Dermis blood vessel endothelial cell (primary cell): ENCODE results near the gene ZNF525. TPM values are rescaled to one million over a fixed set of nuclear protein-coding genes. Genes with fewer than 3 reads are reported as not detected.
A peak's percentile ranks its signal among the peaks of the same experiment; 100 is the strongest.
"Not testable (repeated sequence)": the region's sequence is repeated elsewhere in the genome, so short reads cannot be mapped to it uniquely, and the experiment has no call there.

Experiments
- DNase-seq: peaks from one replicate; pipeline ENCODE4 v3.0.0; 2010
- total RNA-seq: library from RNA; depleted of rRNA; stranded (reverse); fragments of >200 nt; gene quantifications from 2 replicates; pipeline ENCODE4 v1.2.3, GENCODE V29; 2014

Gene ZNF525
- total RNA-seq: 9.9 and 11.9 TPM in 2 replicates

- DNase-seq: peak; percentile 84
Measured at GRCh38 chr19:53365134-53365898, at the start of gene ZNF525. Gene ZNF525 (plus strand): TSS chr19:53365705. CDS start chr19:53372282, 6,577 bp downstream.

GRCh38 chr19:53328967-53329366, 36.5 kb upstream of the ZNF525 start:
- DNase-seq: no peak

GRCh38 chr19:53332484-53332883, 33.0 kb upstream of the ZNF525 start:
- DNase-seq: no peak

- peak; percentile 62 for DNase-seq
Measured at GRCh38 chr19:53333066-53333462, 32.4 kb upstream of the ZNF525 start.

- DNase-seq: peak; percentile 94
Measured at GRCh38 chr19:53333463-53334449, 31.7 kb upstream of the ZNF525 start, which contains the start of gene ZNF845. Gene ZNF845 (plus strand): TSS chr19:53333749. CDS start chr19:53341308, 7,559 bp downstream.

- not testable (repeated sequence) for DNase-seq
Measured at GRCh38 chr19:53344403-53344802, 21.1 kb upstream of the ZNF525 start.

- no peak for DNase-seq
Measured at GRCh38 chr19:53355739-53356138, 9.8 kb upstream of the ZNF525 start.

- DNase-seq: no peak
Measured at GRCh38 chr19:53357821-53358581, 7.5 kb upstream of the ZNF525 start.

- DNase-seq: not testable (repeated sequence)
Measured at GRCh38 chr19:53360056-53360455, 5.4 kb upstream of the ZNF525 start.

GRCh38 chr19:53365899-53366493, 491 bp downstream of the ZNF525 start:
- DNase-seq: peak; percentile 29

- no peak for DNase-seq
Measured at GRCh38 chr19:53372196-53372595, 6.7 kb downstream of the ZNF525 start.

GRCh38 chr19:53374288-53374687, 8.8 kb downstream of the ZNF525 start:
- no peak for DNase-seq

GRCh38 chr19:53374743-53375142, 9.2 kb downstream of the ZNF525 start:
- DNase-seq: no peak

- no peak for DNase-seq
Measured at GRCh38 chr19:53381376-53381775, 15.9 kb downstream of the ZNF525 start.

GRCh38 chr19:53388168-53388567, 22.7 kb downstream of the ZNF525 start:
- no peak for DNase-seq

GRCh38 chr19:53388904-53389303, 23.4 kb downstream of the ZNF525 start:
- no peak for DNase-seq

GRCh38 chr19:53389571-53389970, 24.1 kb downstream of the ZNF525 start:
- no peak for DNase-seq

GRCh38 chr19:53389978-53390377, 24.5 kb downstream of the ZNF525 start:
- DNase-seq: no peak

- DNase-seq: peak; percentile 57
Measured at GRCh38 chr19:53394522-53394973, 29.0 kb downstream of the ZNF525 start.

- peak; percentile 94 for DNase-seq
Measured at GRCh38 chr19:53394974-53395839, 29.7 kb downstream of the ZNF525 start, which contains the start of gene ZNF765. Gene ZNF765 (plus strand): TSS chr19:53395149. CDS start chr19:53398016, 2,867 bp downstream.
